RPMI8226 (cell line): ENCODE results near the gene PLD6.
"Not testable (repeated sequence)": the region's sequence is repeated elsewhere in the genome, so short reads cannot be mapped to it uniquely, and the experiment has no call there.

Experiments used
- DNase-seq: peaks from one replicate; pipeline ENCODE4 v3.0.0-alpha.2; 2015

PLD6 gene

GRCh38 chr17:17196776-17197175 lies 9.4 kb downstream of the PLD6 start:
- no peak for DNase-seq

- not testable (repeated sequence) for DNase-seq
Observed at GRCh38 chr17:17195466-17195865, 10.7 kb downstream of the PLD6 start.

GRCh38 chr17:17191961-17192381 lies 14.2 kb downstream of the PLD6 start:
- DNase-seq: no peak

DNA sequence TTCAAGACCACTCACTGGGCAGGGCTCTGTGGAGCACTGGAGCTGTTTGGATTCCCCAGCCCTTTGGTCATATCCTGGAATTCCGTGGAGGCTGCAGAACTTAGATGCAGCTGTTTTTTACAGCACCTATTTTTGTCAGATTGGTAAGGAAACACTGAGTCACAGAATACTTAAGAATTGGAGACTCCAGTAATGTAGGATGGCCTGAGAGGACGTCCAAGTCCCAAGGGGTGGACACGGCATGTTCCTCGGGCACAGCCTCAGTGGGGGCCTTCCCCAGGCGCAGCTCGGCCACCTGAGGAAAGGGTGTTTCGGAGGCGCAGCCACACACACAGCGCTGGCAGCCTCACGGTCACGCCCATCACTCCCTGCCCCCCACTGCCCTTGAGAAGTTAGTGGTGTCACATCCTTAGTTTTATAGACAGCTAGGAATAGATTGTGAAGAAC lies 14.8 kb downstream of the PLD6 start:
- no peak for DNase-seq

DNA sequence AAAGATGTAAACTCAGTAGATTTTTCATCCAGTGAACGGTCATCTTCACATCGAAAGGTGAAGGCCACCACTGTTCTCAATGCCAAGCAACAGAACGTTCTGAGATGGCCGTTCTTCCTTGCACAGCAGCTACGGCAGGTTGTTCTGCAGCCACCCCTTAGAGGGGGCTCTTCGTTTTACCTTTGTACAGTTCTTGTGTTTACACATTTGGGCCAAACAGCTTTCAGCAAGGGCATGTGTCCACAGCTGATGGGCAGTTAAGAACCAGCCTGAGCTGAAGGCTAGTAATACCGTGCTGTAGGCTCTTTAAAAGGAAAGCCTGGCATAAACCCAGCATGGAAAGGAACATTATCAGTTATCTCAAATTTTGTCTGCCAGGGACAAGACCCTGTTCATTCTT lies 15.9 kb downstream of the PLD6 start:
- no peak for DNase-seq

- no peak for DNase-seq
Observed at GRCh38 chr17:17189559-17189958, 16.6 kb downstream of the PLD6 start.

GRCh38 chr17:17188586-17188985 lies 17.5 kb downstream of the PLD6 start:
- DNase-seq: no peak

DNA sequence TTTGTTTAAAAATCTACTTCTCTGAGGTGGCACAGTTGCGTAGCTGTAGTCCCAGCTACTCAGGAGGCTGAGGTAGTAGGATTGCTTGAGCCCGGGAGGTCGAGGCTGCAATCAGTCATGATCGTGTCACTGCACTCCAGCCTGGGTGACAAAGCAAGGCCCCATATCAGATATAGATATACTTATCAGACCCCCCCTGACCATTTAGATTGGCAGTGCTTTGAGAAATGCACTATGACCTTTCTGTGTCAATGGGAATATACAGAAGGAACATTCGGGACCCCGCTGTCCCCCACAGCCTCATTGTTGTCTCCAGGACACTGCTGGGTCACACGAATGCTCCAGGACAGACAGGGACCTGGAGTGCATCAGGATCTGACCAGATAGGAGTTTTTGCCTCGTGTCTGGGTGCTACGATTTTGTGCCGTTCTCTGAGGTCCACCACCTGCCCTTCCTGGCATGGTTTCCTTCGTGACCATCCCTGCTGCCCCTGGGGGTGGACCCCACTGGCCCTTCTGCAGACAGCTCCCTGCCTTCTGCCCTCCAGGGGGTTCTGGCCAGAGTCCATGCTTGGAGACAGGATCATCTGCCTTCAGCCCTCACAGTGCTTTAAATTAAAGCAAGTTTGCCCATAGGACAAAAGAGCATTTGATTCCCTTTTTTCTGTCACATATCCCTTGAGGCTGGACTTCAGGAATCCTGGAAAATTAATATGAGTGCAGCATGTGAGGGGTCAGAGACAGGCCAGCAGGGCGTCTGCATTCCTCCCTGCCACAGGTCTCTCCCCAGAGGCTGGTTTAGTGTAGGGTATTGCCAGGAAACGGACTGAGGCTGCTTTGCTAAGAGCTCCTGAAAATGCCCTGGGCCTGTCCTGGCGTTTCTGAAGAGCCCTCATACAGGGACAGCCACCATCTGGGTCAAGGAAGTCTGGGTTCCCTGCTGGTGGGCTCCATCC lies 19.3 kb downstream of the PLD6 start:
- no peak for DNase-seq

DNA sequence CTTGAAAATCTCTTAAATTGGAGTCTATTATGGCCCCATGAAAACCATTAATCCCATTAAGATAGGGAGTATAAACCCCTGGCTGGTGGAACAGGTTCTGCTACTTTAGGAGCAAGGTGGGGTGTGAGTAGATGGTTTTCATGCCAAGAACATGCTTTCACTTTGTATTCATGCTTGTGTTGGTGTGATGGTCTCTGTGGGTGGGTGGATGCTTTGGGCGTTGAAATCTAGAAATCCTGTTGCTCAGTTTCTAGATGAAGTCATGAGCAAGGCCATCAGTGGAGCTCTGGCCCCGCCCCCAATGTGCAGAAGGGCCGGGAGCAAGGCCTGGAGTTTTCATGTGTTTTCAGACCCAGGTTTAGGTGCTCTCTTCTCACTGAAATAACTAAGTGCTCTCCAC lies 20.1 kb downstream of the PLD6 start:
- DNase-seq: no peak

DNA sequence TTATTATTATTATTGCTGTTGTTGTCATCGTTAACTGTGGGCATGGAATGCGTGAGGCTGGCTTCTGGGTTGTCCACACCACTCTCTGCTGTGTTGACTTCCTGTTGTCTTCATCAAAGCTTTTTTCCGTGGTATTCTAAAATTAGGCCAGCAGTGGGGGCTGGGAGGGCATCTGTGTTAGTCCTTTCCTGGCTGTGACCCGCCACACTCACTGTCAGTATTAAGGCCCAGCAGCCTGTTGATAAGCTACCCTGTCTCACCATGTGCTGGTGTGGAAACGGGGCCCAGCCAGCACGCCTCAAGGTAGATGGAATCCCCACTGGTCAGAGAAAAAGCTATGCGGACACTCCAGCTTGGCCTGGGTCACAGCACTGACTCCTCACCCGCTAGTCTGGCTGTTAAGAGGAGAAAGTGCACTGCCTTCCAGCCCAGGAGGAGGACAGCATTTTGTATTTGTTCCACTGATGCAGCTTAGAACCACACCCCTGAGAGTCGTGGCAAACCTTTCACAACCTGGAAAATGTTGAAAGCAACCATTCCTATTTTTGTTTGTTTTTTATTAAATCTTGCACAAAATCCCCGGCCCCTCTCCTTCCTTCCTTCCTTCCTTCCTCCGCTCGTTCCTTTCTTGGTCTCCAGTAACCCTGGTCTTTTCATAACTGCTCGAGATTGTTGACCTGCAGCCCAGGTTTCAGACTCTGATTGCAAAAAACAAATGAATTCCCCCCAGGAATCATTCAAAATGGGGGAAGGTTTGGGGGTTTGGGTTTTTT lies 21.0 kb downstream of the PLD6 start:
- DNase-seq: not testable (repeated sequence)

DNA sequence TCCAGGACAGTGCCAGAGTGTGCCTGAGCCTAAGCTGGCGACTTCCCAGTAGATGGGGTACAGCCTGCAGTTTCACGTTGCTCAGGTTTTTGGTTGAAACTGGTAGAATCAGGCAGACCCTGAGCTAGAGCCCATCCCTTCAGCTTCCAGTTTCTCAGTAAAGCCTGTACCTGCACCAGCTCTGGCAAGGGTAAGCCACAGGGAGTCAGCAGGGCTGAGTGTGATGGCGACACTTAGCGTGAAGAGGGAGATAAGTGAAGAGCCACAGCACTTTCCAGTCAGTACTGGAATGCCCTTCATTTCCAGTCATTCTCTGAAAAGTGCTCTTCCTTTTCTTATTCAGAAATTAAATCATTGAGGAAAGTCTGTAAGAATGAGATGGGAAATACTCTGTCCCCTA lies 22.4 kb downstream of the PLD6 start:
- DNase-seq: no peak

- DNase-seq: no peak
Observed at GRCh38 chr17:17182598-17183136, 23.5 kb downstream of the PLD6 start.

DNA sequence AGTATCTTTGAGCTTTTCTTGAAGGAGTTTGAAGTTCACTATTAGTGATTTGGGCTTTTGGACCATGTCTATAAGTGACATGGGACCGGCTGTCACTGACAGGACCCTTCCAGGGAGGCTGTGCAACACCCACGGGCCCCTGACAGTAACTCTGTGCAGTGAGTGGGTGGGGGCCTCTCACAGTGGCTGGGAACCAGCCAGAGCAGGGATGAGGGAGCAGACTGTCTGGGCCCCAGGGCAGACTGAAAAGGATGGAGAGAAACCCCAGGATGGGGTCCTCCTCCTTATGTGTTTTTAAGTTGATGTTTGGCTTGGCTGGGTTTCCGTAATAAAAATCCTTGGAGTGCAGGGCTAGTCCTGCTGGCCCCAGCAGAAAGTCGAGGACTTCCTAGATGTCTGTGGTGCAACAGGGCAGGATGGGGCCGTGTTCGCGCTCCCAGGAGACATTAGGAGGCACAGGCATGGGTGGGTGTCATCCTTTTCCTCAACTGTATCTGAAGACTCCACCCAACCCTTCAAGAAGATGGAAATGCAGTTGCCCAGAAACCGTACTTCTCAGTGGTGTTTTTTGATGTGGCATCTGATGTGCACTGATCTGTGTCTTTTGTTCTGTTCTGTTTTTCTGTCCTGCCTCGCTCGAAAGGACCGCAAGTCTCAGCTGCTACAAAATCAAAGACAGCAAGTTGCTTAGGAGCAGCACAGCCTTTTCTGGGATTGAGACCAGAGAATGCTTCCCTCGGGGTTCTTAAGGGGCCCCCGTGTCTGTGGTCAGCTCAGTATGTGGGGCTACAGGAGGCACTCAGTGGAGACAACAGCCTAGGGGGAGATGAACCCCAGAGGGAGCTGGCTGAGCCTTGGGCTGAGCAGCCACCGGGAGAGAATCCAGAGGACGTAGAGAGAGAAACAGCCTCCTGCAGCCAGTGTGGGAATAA lies 24.2 kb downstream of the PLD6 start:
- no peak for DNase-seq

GRCh38 chr17:17180741-17181525 lies 25.2 kb downstream of the PLD6 start:
- DNase-seq: no peak

GRCh38 chr17:17180141-17180603 lies 26.0 kb downstream of the PLD6 start:
- no peak for DNase-seq

- no peak for DNase-seq
Observed at GRCh38 chr17:17179371-17179827, 26.7 kb downstream of the PLD6 start.

DNA sequence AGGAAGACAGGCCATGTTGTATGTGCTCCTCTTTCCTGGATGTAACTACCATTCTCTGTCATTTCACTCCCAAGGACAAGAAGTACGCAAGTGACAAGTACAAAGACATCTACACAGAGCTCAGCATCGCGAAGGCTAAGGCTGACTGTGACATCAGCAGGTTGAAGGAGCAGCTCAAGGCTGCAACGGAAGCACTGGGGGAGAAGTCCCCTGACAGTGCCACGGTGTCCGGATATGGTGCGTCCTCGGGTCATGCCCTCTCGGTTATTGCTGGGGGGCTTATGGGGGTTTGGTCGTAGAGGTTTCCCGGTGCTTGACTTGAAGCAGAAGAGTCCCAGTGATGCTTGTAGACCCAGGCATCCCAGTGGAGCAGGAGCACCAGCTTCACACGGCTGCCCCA lies 29.0 kb downstream of the PLD6 start:
- no peak for DNase-seq

DNA sequence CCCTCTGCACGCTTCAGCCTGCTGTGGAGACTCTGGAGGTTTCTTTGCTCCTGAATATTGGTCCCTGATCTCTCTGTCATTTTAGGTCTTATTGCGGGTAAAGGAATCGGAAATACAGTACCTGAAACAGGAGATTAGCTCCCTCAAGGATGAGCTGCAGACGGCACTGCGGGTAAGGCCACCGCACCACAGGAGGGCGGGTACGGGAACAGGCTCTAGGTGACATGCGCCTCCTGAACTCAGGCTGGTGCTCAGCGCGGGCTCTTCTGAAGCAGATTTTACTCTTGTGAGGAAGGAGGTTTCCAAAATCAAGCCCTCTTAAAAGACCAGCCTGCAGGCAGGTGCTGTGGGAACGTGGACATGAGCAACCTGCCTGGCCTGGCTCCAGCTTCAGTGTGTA lies 29.8 kb downstream of the PLD6 start:
- DNase-seq: no peak

- no peak for DNase-seq
Observed at GRCh38 chr17:17175917-17176316, 30.2 kb downstream of the PLD6 start.

- no peak for DNase-seq
Observed at GRCh38 chr17:17175340-17175739, 30.8 kb downstream of the PLD6 start.

GRCh38 chr17:17173921-17174320 lies 32.2 kb downstream of the PLD6 start:
- DNase-seq: no peak
